K562 treated with DMSO at 1 percent for 48 hours (cell line): Measurements from ENCODE around the gene FOXP2. TPM values are rescaled to one million over a fixed set of nuclear protein-coding genes. Genes with fewer than 3 reads are reported as not detected.

ENCODE experiments used
- total RNA-seq: library from RNA; unstranded; fragments of 300-600 nt; gene quantifications from 2 replicates; pipeline ENCODE4 v1.2.3, GENCODE V29; 2022; ENCODE audit warnings: low replicate concordance; ENCODE audit errors: extremely low read depth

Gene FOXP2
- total RNA-seq, result not detected in 2 replicates

GRCh38 chr7:114414156-114415063 is at the start of gene FOXP2:
Gene FOXP2 (plus strand): TSS chr7:114414815. CDS start chr7:114426512, 11,697 bp downstream.

